ENCODE measurements around the gene GALNT13. TPM values are rescaled to one million over a fixed set of nuclear protein-coding genes. Genes with fewer than 3 reads are reported as not detected.

GALNT13 gene
- total and polyA plus RNA-seq, 2 donors (not counting 1 experiment from before 2014, with no cell fraction given) = 0.17 TPM; not detected in 1

DNA sequence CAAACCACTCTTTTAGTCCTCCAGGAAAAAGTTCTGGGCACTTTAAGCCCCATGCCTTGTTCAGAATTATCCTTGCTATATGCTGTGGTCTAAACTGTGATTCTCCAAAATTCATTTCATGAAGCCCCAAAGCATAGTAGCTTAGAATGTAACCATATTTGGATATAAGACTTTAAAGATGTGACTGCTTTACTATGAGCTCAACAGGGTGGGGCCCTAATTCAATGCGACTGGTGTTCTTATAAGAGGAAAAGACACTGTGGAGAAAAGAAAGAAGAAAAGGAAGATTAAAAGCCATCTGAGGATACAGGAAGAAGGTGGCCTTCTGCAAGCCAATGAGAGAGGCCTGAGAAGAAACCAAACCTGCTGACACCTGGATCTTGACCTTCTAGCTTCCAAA is 174.8 kb downstream of the GALNT13 start:
- no peaks in the 10 kb centered on the region for H3K9me3 ChIP-seq (ENCODE audit: control insufficient read depth, insufficient read depth, low read depth, low read length)
- H3K4me2 ChIP-seq (ENCODE audit: extremely low read depth, insufficient read depth, low read length) = no peak overlapping the region
- H3K9ac ChIP-seq (ENCODE audit: insufficient read depth, low read length) = no peak overlapping the region
- no peaks in the 10 kb centered on the region for H3K79me2 ChIP-seq (ENCODE audit: control insufficient read depth, insufficient read depth, low read length)
- H3K36me3 ChIP-seq (ENCODE audit: control insufficient read depth, insufficient read depth, low read length) = no peaks in the 10 kb centered on the region
- DNase-seq (ENCODE audit: low read depth in 2 of 2) = no peak
- H3K4me3 ChIP-seq (replicated peaks in 1 of 4; ENCODE audit: control extremely low read depth in 1 of 4, insufficient read depth in 1 of 4, low read depth in 3 of 4, low read length in 4 of 4) = no peak overlapping the region
- TF ChIP-seq EZH2 (IDR thresholded peaks at IDR 0.05; ENCODE audit: low read length, missing control alignments) = no peak
- TF ChIP-seq, protein P1, sequence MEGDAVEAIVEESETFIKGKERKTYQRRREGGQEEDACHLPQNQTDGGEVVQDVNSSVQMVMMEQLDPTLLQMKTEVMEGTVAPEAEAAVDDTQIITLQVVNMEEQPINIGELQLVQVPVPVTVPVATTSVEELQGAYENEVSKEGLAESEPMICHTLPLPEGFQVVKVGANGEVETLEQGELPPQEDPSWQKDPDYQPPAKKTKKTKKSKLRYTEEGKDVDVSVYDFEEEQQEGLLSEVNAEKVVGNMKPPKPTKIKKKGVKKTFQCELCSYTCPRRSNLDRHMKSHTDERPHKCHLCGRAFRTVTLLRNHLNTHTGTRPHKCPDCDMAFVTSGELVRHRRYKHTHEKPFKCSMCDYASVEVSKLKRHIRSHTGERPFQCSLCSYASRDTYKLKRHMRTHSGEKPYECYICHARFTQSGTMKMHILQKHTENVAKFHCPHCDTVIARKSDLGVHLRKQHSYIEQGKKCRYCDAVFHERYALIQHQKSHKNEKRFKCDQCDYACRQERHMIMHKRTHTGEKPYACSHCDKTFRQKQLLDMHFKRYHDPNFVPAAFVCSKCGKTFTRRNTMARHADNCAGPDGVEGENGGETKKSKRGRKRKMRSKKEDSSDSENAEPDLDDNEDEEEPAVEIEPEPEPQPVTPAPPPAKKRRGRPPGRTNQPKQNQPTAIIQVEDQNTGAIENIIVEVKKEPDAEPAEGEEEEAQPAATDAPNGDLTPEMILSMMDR (conservative IDR thresholded peaks at IDR 0.05 in 1 of 2, IDR thresholded peaks at IDR 0.05 in 1 of 2; ENCODE audit: low read depth in 1 of 2, low read length in 2 of 2) = no peak
- H2AFZ ChIP-seq (ENCODE audit: low read length) = no peak overlapping the region
- no peaks in the 10 kb centered on the region for H3K4me1 ChIP-seq (ENCODE audit: control insufficient read depth, extremely low read depth, insufficient read depth, low read length)
- H3K27me3 ChIP-seq (ENCODE audit: control insufficient read depth, insufficient read depth, low read length) = no peaks in the 10 kb centered on the region
- no peak overlapping the region for H3K27ac ChIP-seq (ENCODE audit: insufficient read depth, low read length)
- no peaks in the 10 kb centered on the region for H4K20me1 ChIP-seq (ENCODE audit: control insufficient read depth, extremely low read depth, insufficient read depth, low read length)

DNA sequence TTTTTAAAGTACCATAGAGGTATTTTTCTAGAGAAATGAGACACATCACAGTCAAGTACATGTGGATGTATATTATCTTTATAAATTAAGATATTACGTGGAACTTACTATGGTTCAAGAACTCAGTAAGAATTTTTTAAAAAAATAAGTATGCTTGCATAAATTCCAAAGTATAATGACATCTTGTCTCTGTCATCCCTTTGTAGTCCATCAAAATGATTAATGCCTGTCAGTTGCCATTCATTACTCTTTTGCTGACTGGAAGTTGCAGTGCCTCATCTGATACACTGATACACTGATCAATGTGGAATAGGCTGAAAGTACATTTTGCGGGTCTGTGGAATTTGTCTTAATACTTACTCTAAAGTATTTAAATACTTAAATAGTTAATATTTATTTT is 177.2 kb downstream of the GALNT13 start:
- no peak overlapping the region for H3K27ac ChIP-seq (ENCODE audit: insufficient read depth, low read length)
- no peak overlapping the region for H3K9ac ChIP-seq (ENCODE audit: insufficient read depth, low read length)
- no peak for DNase-seq (ENCODE audit: low read depth in 2 of 2)
- no peaks in the 10 kb centered on the region for H4K20me1 ChIP-seq (ENCODE audit: control insufficient read depth, extremely low read depth, insufficient read depth, low read length)
- H3K4me3 ChIP-seq (replicated peaks in 1 of 4; ENCODE audit: control extremely low read depth in 1 of 4, insufficient read depth in 1 of 4, low read depth in 3 of 4, low read length in 4 of 4) = no peak overlapping the region
- no peaks in the 10 kb centered on the region for H3K9me3 ChIP-seq (ENCODE audit: control insufficient read depth, insufficient read depth, low read depth, low read length)
- H2AFZ ChIP-seq (ENCODE audit: low read length) = no peak overlapping the region
- H3K4me1 ChIP-seq (ENCODE audit: control insufficient read depth, extremely low read depth, insufficient read depth, low read length) = no peaks in the 10 kb centered on the region
- no peaks in the 10 kb centered on the region for H3K79me2 ChIP-seq (ENCODE audit: control insufficient read depth, insufficient read depth, low read length)
- H3K27me3 ChIP-seq (ENCODE audit: control insufficient read depth, insufficient read depth, low read length) = no peaks in the 10 kb centered on the region
- TF ChIP-seq EZH2 (IDR thresholded peaks at IDR 0.05; ENCODE audit: low read length, missing control alignments) = no peak
- TF ChIP-seq, protein P1 (conservative IDR thresholded peaks at IDR 0.05 in 1 of 2, IDR thresholded peaks at IDR 0.05 in 1 of 2; ENCODE audit: low read depth in 1 of 2, low read length in 2 of 2) = no peak
- H3K36me3 ChIP-seq (ENCODE audit: control insufficient read depth, insufficient read depth, low read length) = no peaks in the 10 kb centered on the region
- no peak overlapping the region for H3K4me2 ChIP-seq (ENCODE audit: extremely low read depth, insufficient read depth, low read length)

DNA sequence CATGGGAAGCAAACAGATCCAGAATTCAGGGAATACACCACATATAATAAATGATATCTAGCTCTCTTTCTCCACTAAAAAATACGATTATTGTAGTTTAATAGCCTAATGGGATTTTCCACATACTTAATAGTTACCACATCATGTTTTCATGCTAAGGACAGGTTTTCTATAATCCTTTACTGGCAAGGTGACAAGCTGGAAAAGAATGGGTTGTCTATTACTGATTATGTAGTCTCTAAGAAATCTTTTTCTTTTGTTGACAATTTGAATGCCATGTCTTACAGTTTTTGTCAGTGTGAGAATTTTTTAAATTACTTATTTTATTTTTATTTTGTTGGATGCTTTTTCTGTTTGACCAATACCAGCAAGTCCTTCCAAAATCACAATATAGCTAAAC is 177.8 kb downstream of the GALNT13 start:
- no peaks in the 10 kb centered on the region for H3K9me3 ChIP-seq (ENCODE audit: control insufficient read depth, insufficient read depth, low read depth, low read length)
- no peak overlapping the region for H3K4me2 ChIP-seq (ENCODE audit: extremely low read depth, insufficient read depth, low read length)
- no peak for TF ChIP-seq EZH2 (IDR thresholded peaks at IDR 0.05; ENCODE audit: low read length, missing control alignments)
- TF ChIP-seq, protein P1 (conservative IDR thresholded peaks at IDR 0.05 in 1 of 2, IDR thresholded peaks at IDR 0.05 in 1 of 2; ENCODE audit: low read depth in 1 of 2, low read length in 2 of 2) = no peak
- no peak overlapping the region for H3K9ac ChIP-seq (ENCODE audit: insufficient read depth, low read length)
- H2AFZ ChIP-seq (ENCODE audit: low read length) = no peak overlapping the region
- no peak overlapping the region for H3K4me3 ChIP-seq (replicated peaks in 1 of 4; ENCODE audit: control extremely low read depth in 1 of 4, insufficient read depth in 1 of 4, low read depth in 3 of 4, low read length in 4 of 4)
- no peak overlapping the region for H3K27ac ChIP-seq (ENCODE audit: insufficient read depth, low read length)
- no peaks in the 10 kb centered on the region for H4K20me1 ChIP-seq (ENCODE audit: control insufficient read depth, extremely low read depth, insufficient read depth, low read length)
- DNase-seq (ENCODE audit: low read depth in 2 of 2) = no peak
- H3K27me3 ChIP-seq (ENCODE audit: control insufficient read depth, insufficient read depth, low read length) = no peaks in the 10 kb centered on the region
- H3K79me2 ChIP-seq (ENCODE audit: control insufficient read depth, insufficient read depth, low read length) = no peaks in the 10 kb centered on the region
- no peaks in the 10 kb centered on the region for H3K4me1 ChIP-seq (ENCODE audit: control insufficient read depth, extremely low read depth, insufficient read depth, low read length)
- H3K36me3 ChIP-seq (ENCODE audit: control insufficient read depth, insufficient read depth, low read length) = no peaks in the 10 kb centered on the region

Measured in fibroblast of lung (primary cell).